DOHH2 (cell line): ENCODE data around the gene MAPK11.

Source experiments
- H3F3A ChIP-seq: fragments of 200-600 bp; sonication (generic), shearing (Covaris generic); 2 replicates; pipeline ENCODE4 v1.6.0; 2016; ENCODE audit warnings: antibody characterized with exemption, mild to moderate bottlenecking; ENCODE audit not compliant: control insufficient read depth, insufficient read depth
- H3K27ac ChIP-seq: fragments of 200-600 bp; sonication (generic); 2 replicates; pipeline ENCODE4 v1.5.1; 2014; ENCODE audit warnings: low read depth, mild to moderate bottlenecking, low read length, moderate library complexity
- H3K27me3 ChIP-seq: fragments of 200-600 bp; sonication (generic); 2 replicates; pipeline ENCODE4 v1.6.1; 2014; ENCODE audit warnings: mild to moderate bottlenecking, low read length, mixed read lengths; ENCODE audit not compliant: control insufficient read depth
- H3K36me3 ChIP-seq: fragments of 200-600 bp; sonication (generic); 2 replicates; pipeline ENCODE4 v1.6.1; 2014; ENCODE audit warnings: mild to moderate bottlenecking, low read length, moderate library complexity, mixed read lengths; ENCODE audit not compliant: control insufficient read depth
- H3K4me1 ChIP-seq: fragments of 200-600 bp; sonication (generic); 2 replicates; pipeline ENCODE4 v1.6.1; 2014; ENCODE audit warnings: mild to moderate bottlenecking, low read length, mixed read lengths; ENCODE audit not compliant: control insufficient read depth
- H3K4me2 ChIP-seq: fragments of 200-600 bp; sonication (generic); 2 replicates; pipeline ENCODE4 v1.6.0; 2014; ENCODE audit warnings: mild to moderate bottlenecking, low read length, moderate library complexity
- H3K4me3 ChIP-seq: fragments of 200-600 bp; sonication (generic); 2 replicates; pipeline ENCODE4 v1.5.1; 2014; ENCODE audit warnings: mild to moderate bottlenecking, low read length, mixed read lengths
- H3K79me2 ChIP-seq: fragments of 200-600 bp; sonication (generic); 2 replicates; pipeline ENCODE4 v1.6.1; 2014; ENCODE audit warnings: mild to moderate bottlenecking, low read length, mixed read lengths; ENCODE audit not compliant: control insufficient read depth
- H3K9me2 ChIP-seq: fragments of 200-600 bp; sonication (generic); replicated peaks from 2 replicates; pipeline ENCODE4 v1.6.1; 2014; ENCODE audit warnings: mild to moderate bottlenecking, low read length, mixed read lengths; ENCODE audit not compliant: control insufficient read depth
- H3K9me3 ChIP-seq: fragments of 200-600 bp; sonication (generic); 2 replicates; pipeline ENCODE4 v1.6.1; 2014; ENCODE audit warnings: antibody characterized with exemption, low read length, mixed read lengths; ENCODE audit not compliant: control insufficient read depth, insufficient read depth
- H4K20me1 ChIP-seq: fragments of 200-600 bp; sonication (generic); 2 replicates; pipeline ENCODE4 v1.6.0; 2014; ENCODE audit warnings: low read depth, mild to moderate bottlenecking, antibody characterized with exemption, low read length, moderate library complexity; ENCODE audit not compliant: control insufficient read depth, insufficient read depth
- EZH2phosphoT487 ChIP-seq: fragments of 200-600 bp; sonication (generic); IDR thresholded peaks from 2 replicates; pipeline ENCODE4 v1.6.1; 2017; ENCODE audit warnings: borderline replicate concordance, mild to moderate bottlenecking, antibody characterized with exemption, low read length, moderate library complexity, mixed read lengths
- TF ChIP-seq, protein P1 (sequence below): fragments of 200-600 bp; sonication (generic); IDR thresholded peaks from one replicate; pipeline ENCODE4 v1.5.1; 2014; ENCODE audit warnings: antibody characterized with exemption, mild to moderate bottlenecking, low read depth, low read length; ENCODE audit not compliant: poor library complexity, severe bottlenecking

The MAPK11 gene

GRCh38 chr22:50259302-50259701 lies 10.9 kb downstream of the MAPK11 start:
- Histone ChIP-seq H3F3A (no peaks in the 10 kb centered on the region), H3K27ac (no peak overlapping the region), H3K4me2 (no peak overlapping the region), H3K9me2 (no peaks in the 10 kb centered on the region), H3K9me3 (no peaks in the 10 kb centered on the region), H3K4me3 (no peak overlapping the region), H3K4me1 (peaks cover 23% of the 10 kb centered on the region), H3K36me3 (peaks cover 38% of the 10 kb centered on the region), H4K20me1 (0 out of 2 replicates have a peak, but pooled peaks cover 3% of the 10 kb centered on the region), H3K27me3 (no peaks in the 10 kb centered on the region), H3K79me2 (peaks cover 31% of the 10 kb centered on the region)
- TF ChIP-seq, protein P1, sequence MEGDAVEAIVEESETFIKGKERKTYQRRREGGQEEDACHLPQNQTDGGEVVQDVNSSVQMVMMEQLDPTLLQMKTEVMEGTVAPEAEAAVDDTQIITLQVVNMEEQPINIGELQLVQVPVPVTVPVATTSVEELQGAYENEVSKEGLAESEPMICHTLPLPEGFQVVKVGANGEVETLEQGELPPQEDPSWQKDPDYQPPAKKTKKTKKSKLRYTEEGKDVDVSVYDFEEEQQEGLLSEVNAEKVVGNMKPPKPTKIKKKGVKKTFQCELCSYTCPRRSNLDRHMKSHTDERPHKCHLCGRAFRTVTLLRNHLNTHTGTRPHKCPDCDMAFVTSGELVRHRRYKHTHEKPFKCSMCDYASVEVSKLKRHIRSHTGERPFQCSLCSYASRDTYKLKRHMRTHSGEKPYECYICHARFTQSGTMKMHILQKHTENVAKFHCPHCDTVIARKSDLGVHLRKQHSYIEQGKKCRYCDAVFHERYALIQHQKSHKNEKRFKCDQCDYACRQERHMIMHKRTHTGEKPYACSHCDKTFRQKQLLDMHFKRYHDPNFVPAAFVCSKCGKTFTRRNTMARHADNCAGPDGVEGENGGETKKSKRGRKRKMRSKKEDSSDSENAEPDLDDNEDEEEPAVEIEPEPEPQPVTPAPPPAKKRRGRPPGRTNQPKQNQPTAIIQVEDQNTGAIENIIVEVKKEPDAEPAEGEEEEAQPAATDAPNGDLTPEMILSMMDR = no peak
- TF ChIP-seq EZH2phosphoT487 = no peak

- H3K27ac ChIP-seq = no peak overlapping the region
- no peaks in the 10 kb centered on the region for H3K27me3 ChIP-seq
- H3K36me3 ChIP-seq = peaks cover 42% of the 10 kb centered on the region
- no peak for TF ChIP-seq EZH2phosphoT487
- TF ChIP-seq, protein P1 = no peak
- no peak overlapping the region for H3K4me2 ChIP-seq
- H3K79me2 ChIP-seq = peaks cover 31% of the 10 kb centered on the region
- H3K4me1 ChIP-seq = peaks cover 23% of the 10 kb centered on the region
- no peaks in the 10 kb centered on the region for H3K9me3 ChIP-seq
- no peaks in the 10 kb centered on the region for H3K9me2 ChIP-seq
- H3K4me3 ChIP-seq = no peak overlapping the region
- H4K20me1 ChIP-seq = 0 out of 2 replicates have a peak, but pooled peaks cover 3% of the 10 kb centered on the region
- peaks cover 2% of the 10 kb centered on the region for H3F3A ChIP-seq
These were observed 11.6 kb downstream of the MAPK11 start for GRCh38 chr22:50258361-50259292.

GRCh38 chr22:50257451-50258360 lies 12.5 kb downstream of the MAPK11 start:
- TF ChIP-seq, protein P1 = no peak
- no peak for TF ChIP-seq EZH2phosphoT487
- Histone ChIP-seq H3K36me3 (peaks cover 48% of the 10 kb centered on the region), H3K4me1 (peaks cover 18% of the 10 kb centered on the region), H3K4me2 (no peak overlapping the region), H3F3A (peaks cover 4% of the 10 kb centered on the region), H3K9me2 (no peaks in the 10 kb centered on the region), H3K9me3 (no peaks in the 10 kb centered on the region), H3K27ac (no peak overlapping the region), H4K20me1 (no peaks in the 10 kb centered on the region), H3K4me3 (no peak overlapping the region), H3K27me3 (no peaks in the 10 kb centered on the region), H3K79me2 (peaks cover 31% of the 10 kb centered on the region)
